Activated T-cell treated with anti-CD3 and anti-CD28 coated beads for 24 hours (primary cell): ENCODE results near the gene EEPD1.

ENCODE experiments used
- DNase-seq: peaks from one replicate; pipeline ENCODE4 v3.0.0-alpha.2; 2020; ENCODE audit warnings: low read depth

The EEPD1 gene

DNA sequence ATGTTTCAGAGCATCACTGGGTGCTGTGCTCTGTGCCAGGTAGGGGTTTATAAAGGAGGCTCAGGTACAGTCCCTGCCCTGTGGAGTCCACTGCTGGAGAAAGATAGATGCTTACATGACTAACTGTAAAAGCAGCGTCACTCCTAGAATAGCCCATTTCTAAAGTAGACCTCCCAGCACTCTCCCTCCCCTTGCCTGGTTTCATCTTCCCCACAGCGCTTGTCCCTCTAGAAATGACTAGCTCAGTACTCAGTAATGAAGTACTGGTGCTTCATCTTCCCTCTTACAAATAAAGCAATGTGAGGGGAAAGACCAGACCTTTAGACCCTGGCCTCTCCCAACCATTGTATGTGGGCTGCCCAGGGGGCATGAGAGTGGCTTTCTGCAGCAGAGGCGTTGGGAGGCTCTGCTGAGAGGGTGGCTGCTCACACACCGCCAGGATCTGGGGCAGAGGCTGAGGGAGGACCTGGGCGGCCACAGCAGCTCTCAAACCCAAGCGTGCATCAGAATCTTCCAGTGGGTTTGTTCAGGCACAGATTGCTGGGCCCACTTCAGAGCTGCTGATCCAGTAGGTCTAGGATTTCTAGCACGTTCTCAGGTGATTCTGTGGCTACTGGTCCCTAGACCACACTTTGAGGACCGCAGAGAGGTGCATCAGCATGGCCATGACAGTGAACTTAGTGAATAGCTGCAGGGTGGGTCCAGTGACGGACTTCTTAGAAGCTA, 126.3 kb downstream of the EEPD1 start:
- no peak for DNase-seq

DNA sequence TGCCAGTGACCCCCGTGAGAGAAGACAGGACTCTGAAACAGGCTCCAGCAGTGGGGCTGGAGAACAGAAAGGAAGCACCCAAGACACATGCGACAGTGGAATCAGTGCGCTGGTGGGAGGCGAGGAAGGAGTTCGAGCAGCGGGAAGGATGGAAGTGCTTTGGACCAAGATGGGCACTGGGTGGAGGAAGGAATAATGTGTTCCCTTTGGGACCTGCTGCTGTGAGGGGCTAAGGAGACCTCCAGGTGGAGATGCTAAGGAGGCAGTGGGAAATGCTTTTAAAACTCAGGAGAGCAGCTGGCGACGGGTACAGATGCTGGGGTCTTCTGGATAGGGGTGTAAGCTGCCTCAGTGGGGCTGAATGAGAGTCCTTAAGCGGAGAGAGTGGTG, 126.9 kb downstream of the EEPD1 start:
- DNase-seq: no peak

DNA sequence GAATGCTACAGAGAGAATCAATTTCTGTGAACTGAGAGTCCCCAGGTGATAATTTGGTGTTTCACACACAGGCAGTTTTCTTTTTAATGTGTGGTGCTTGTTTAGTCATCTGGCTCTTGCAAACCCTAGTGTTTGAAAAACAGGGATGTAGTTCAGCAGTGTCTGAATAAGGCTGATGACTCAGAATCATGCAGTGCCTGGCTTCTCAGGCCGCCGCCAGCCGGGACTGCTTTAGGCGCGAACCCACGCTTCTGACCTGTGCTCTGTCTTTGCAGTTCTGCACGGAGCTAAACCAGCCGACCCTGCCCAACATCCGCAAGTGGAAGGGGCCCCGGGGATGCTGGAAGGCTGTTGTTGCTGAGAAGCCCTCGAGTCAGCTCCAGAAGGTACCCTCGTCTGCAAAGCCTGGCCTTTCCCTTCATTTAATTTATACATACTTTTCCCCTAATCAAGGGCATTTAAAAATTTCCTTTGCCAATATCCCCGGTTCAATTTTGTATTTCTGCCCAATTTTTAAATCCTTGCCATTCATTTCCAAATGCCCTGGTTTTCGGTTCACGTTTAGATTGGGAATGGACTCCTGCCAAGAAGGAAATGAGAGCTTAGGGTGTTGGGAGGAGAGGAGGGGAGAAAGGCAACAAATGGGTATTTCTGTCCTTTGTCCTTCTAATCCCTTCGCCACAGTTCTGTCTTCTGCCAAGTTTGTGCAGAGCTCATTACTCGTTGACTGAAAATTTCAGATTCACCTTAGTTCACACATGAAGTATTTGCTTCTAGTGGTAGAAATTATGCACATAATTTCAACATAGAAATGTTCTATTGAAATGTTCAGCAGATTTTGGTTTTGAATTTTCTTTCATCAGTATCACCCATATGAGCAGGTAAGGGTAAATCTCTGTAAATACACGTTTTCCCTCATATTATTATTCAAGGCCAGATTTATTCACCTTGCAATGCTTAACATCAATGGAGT, 128.1 kb downstream of the EEPD1 start:
- DNase-seq: no peak

DNA sequence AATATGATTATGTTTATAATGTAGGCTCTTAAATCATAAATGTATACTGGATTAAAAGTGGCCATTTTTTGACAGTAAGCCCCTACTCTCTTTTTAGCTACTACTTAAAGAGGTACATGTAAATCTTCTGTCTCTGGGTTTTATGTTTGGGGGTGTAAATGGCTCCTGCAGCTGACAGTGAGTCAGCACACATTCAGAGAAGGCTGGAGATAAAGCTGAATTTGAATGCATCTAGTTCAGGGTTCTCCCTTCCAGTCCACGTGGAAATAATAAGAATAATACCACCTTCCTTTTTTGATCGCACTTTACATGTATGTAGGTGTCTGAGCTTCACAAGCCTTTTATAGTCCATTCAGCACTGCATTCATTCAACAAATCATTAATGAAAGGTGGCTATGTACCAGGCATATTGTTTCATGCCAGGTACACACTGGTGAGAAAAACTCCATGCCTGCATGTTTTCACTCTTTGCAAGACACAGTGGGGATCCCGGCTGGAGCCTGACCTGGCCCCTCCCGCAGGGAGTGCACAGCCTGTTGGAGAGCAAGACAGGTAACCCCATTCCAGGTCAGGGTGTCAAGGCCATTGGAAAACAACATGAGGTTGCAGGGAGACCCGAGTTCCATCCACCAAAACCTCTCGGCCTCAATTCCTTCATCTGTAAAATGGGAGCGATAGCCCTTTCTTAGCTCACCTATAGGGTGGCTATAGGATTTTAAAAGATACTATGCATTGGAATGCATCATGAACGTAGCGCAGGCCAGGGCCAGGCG, 129.1 kb downstream of the EEPD1 start:
- no peak for DNase-seq

DNA sequence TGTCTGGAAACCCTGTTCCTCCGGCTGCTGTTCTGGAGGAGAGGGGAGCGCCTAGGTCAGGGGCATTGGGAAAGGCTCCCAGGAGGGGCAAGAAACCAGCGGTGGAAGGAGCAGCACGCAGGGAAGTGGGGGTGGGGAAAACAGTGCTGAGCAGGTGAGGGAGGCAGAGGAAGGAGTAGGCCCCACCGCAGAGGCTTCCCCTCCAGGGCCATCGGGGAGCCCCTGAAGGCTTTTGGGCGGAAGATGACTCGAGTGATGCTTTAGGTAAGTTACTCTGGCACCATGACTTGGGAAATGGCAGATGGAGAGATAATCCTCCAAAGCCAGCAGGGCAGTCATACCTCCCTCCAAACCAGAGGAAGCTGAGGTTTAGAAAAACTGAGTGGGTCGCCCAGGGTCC, 130.1 kb downstream of the EEPD1 start:
- DNase-seq: no peak

DNA sequence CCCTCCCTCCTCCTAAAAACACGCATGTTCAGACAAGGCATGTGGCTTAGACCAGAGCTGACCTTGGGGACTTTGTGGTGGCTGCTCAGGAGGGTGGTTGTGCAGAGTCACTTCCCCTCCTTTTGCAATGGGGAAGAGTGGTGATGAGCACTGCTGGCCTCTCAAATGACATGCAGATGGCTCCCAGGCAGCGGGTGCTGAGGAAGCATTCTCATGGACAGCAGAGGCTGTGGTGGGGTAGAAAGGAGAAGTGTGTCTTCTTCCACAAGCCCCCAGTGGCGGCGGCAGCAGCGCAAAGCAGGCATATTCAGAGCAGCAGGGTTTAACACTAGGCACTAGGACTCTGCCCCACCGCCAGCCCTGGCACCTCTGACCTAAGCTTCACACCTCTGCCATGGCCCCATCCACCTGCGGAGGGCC, 130.7 kb downstream of the EEPD1 start:
- no peak for DNase-seq

DNA sequence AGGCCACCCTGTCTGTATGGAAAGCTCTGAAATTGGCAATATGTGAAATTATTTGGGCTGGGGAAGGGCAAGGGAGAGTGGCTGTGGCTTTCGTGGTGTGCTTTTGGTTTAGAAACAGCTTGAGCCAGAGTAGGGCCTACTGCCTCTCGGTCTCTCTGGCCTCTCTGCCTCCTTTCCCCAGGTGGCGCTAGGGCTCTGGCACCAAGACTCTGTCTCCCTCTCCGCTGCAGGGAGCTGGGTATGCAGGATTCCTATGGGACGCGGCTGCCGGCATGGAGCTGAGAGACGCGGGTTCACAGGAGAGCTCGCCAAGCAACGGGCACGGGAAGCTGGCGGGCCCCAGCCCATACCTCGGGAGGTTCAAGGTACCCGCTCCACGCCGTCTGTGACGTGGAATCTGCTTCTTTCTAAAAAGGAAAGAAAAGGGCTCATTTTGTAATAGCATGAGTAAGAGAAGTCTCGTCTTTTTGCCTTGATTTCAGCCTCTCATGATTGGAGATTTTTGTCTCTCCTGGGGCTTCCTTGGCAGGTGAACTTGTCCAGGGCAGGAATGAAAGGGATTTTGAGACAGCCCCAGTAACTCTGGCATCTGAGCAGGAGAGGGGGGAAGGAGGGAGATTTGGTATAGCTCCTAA, 131.5 kb downstream of the EEPD1 start:
- no peak for DNase-seq

DNA sequence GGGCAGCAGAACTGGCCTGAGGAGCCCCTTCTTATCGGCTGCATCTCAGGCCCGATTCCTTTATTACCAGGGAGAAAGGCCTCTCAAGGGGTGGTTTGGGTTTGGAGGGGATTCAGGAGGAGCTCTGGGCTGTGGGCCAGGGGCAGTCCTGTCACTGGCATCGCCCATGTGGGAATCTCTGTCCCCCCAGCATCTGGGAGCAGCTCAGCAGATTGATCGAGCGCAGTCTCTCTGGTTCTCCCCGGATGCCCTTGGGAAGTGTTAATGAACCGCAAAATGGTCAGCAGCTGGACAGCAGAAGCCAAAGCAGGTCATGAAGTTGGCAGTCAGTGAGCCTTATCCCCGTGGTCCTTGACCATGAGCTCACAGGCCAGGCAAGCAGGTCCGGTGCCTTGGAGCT, 132.2 kb downstream of the EEPD1 start:
- no peak for DNase-seq

DNA sequence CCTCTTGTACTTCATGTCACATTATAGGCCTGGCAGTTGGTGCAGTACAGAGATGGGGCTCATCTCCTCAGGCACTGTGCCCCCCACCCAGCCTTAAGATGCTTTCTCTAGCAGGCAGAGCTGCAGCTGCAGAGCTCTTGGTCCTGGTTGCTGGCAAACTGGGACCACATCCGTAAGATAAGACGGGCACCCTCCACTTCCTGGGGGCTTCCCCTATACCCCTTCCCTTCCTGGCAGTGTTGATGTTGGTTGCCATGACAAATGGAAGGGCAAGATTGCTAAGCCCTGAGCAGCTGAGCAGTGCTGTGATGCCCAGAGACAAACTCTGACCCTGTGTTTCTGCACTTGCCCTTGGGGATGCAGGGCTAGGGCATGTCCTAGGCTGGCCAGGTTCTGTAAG, 133.2 kb downstream of the EEPD1 start:
- DNase-seq: peak; percentile 26

DNA sequence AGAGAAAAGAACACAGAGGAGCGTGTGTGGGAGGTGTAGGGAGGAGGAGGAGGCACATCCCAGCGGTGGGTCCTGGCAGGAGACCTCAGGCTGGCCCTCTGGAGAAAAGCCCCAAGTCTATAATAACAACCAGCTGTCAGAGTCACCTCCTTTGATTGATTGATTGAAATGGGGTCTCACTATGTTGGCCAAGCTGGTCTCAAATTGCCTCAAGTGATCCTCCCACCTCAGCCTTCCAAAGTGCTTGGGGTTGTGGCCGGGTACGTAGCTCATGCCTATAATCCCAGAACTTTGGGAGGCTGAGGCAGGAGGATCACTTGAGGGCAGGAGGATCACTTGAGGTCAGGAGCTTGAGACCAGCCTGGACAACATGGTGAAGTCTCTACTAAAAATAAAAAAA, 133.6 kb downstream of the EEPD1 start:
- DNase-seq: no peak

DNA sequence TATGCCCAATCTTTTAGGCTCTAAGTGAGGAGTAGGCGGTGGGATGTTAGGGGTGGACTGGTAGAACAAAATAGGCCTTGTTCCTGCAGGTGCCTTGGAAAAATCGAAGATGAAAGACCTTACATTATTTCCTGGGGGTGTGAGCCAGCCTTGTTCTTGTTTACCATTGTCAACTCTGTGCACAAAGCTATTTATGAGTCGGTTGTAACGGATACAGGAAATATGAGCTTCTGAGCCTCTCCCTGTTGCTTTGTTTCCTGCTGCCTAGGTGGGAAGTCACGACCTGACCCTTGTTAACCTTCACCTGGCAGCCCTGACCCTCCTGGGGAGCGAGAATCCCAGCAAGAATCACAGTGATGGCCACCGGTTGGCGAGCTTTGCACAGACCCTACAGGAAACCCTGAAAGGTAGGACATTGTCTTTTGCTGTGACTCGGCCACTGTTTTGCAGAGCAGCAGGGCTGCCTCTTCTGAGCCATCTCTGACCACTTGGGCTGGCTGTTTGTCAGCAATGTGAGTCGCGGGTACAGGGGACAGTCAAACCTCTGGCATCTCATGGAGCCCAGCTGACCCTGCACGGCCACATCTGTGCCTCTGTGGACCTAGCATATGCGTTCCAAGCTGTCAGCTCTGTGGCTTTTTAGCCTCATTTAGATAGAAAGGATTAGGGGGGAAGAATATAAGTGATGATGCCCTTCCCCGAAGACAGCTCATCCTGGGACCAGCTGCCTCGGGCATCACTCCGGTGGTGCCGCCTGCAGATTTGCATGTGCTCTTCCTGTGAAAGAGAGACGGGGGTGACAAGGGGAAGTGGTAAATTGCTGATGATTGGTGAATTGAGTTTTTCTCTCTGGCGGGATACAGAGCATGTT, 134.6 kb downstream of the EEPD1 start:
- no peak for DNase-seq

DNA sequence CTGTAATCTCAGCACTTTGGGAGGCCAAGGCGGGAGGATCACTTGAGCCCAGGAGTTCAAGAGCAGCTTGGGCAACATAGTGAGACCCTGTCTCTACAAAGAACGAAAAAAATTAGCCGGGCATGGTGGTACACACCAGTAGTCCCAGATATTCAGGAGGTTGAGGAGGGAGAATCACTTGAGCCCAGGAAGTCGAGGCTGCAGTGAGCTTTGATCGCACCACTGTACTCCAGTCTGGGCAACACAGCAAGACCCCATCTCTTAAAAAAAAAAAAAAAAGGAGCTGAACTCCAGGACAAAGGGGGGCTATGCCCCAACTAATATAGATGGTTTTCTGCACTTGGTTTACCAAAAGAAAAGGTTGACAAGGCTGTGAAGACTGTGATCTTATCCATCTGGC, 135.4 kb downstream of the EEPD1 start:
- DNase-seq: no peak

DNA sequence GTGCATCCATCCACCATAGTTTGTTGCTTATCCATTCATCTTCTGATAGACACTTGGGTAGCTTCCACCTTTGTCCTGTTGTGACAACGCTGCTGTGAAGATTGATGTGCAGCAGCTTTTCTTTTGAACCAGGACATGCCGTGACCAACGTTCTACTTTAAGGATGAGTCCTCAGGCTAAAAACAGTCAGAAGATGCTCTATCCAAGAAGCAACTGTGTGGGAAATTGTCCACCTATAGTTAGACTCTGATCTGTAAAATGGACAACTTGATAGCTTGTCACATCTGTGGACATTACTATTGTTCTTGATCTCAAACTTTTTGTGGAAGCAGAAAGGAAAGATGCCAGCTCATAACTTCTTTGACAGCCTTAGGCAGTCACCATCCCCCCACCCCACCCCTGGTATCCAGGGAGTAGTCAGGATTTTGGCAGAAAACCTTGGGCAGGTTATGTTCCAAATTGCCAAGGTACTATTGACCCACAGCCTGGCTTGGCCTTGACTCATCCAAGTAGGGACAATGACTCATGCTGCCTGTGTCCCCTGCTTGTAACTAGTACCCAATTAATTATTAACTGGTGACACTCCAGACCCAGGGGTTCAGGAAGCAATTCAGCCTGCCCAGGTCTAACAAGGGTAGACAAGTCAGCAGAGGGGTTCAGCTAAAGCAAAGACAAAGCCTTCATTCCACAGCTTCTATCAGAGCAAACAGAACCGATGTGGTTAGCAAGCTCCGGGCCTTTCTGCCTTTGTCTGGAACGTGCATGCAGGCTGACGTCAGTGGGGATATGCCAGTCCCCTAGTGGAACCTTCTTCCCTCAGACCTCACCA, 137.0 kb downstream of the EEPD1 start:
- no peak for DNase-seq

DNA sequence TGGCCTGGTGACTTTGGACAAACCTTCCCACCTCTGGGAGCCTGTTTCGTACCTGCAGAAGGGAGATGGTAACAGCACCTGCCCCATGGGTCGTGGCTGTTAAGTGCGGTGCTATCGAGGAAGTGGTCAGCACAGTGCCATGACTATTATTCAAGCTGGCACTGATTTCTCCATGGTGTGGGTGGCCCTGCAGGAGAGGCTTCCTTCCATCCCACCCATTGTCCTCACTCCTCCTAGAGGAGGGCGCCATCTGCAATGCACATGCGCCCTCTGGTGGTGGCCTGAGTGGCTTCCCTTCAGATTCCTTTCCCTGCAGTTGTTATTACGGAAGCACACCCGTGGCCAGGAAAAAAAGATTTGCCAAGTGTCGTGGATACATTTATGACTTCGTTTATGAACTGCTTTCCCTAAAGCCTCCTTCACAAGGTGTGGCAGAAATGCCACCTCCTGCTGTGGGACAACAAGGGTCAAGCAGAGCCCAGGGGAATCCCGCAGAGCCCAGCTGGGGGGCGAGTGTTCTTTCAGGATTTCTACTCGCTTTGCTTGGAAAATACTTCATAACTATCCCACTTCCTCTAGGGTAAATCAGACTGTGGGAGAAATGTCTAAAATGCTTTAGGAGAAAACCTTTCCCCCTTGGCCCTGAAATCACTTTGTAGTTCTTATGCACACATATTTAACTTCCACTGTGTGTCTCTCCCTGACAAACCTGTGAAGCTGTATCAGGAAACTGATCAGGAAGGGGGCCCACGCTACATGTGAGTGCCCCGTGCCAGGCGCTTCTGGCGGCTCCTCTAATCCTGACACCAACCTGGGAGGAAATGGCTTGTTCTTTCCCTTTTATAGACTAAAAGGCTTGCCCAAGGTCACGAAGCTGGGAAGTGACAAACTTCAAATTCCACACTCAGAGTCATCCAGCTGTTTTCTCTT, 138.6 kb downstream of the EEPD1 start:
- DNase-seq: peak; percentile 57

DNA sequence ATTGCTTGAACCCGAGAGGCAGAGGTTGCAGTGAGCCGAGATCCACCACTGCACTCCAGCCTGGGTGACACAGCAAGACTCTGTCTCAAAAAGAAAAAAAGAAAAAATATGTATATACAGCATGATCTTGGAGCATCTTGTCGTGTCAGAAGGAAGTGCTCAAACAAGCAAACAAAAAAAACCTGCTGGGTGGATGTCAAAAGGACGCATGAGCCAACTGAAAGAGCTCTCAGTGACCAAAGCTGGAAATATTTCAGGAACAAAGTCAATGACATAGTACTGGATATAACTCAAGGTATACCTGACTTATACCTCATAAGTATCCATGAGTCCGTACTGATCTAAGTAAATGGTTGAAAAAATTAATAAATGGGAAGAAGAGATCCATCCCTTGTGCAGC, 142.0 kb downstream of the EEPD1 start:
- DNase-seq: no peak

DNA sequence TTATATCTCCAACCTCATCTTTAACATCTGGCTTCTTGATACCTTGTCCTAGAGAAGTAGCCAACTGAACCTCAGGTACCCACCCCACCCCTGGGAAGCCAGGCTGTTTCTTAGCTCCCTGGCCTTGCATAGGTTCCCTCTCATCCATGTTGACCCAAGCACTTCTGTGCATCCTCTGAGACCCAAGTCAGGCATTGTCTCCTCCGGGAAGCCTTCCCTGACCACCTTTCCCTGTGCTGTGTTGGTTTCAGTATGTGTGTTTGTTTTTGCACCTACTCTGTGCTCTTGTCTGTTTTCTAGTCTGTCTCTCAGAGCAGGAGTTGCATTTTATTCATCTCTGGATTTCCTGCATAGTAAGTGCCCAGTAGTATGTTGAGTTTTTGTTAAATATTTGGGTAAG, 143.2 kb downstream of the EEPD1 start:
- no peak for DNase-seq

DNA sequence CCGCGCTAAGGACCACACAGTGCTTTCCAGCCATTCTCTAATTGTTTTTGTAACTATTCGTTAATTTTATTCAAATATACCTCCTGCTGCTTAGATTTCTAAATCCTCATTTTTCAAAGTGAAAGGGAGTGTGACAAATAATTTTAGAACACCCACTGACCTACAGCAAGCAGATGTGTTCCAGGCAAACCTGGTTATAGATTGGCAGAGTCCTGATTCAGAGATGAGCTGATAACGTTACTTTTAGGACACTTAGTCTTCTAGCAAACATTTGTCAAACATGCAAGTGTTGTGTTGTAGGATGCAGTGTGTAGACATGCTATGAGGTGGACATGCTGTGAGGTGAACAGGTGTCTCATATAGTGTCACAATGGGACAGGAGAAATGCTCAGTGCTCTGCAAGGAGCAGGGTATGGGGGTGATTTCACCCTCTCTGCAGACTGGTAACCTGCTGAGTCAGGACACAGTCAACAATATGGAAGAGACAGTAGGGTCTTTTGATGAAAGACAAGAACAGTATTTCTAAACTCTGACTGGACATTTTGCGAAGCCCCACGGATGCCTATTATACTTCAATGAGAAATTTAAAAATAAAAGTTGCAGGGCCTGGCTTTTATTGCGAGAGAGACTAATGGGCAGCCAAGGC, 144.4 kb downstream of the EEPD1 start:
- DNase-seq: no peak

DNA sequence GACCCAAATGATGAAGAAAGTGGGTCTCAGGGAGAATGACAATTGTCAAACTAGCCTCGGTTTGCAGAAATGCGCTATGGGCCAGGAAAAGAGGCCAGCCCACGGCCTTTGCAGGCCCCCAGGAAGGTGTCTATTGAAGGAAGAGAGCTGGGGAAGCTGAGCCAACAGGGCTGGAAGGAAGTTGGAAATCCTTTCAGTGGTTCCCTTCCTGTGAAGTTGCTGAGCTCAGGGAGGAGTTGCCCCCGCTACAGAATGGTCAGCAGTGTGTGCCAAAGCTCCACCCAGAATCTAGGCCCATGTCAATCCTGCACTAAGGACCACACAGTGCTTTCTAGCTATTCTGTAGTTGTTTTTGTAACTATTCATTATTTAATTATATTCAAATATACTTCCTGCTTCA, 145.1 kb downstream of the EEPD1 start:
- DNase-seq: no peak
